Lung (tissue), 12 donors: Measurements from ENCODE around the gene UIMC1. TPM values are rescaled to one million over a fixed set of nuclear protein-coding genes. Genes with fewer than 3 reads are reported as not detected.

Source experiments
- ATAC-seq: fragments of 200-7000 bp; cut with Tn5 transposase; one replicate; pipeline ENCODE4 v1.9.1; 2020; ENCODE audit warnings: moderate number of reproducible peaks; ENCODE audit not compliant: insufficient read depth, low FRiP score
- DNase-seq, 3 donors: peaks; one replicate each; pipeline ENCODE4 v3.0.0-alpha.2; 2013 to 2017
- H3K27ac ChIP-seq, 2 donors: one replicate each; pipeline ENCODE4 v1.5.1; 2013; ENCODE audit warnings: mild to moderate bottlenecking in 2 of 2, moderate library complexity in 2 of 2, control low read depth in 1 of 2, inconsistent platforms in 1 of 2, low read depth in 1 of 2, low read length in 1 of 2
- H3K27me3 ChIP-seq, 3 donors: one replicate each; pipeline ENCODE4 v1.5.1; 2013; ENCODE audit warnings: low read length in 2 of 3; ENCODE audit not compliant: control insufficient read depth in 3 of 3, insufficient read depth in 3 of 3
- H3K36me3 ChIP-seq, 4 donors: one replicate each; pipeline ENCODE4 v1.5.1; 2013; ENCODE audit warnings: low read length in 4 of 4, mild to moderate bottlenecking in 1 of 4, moderate library complexity in 1 of 4; ENCODE audit not compliant: control insufficient read depth in 4 of 4, insufficient read depth in 4 of 4
- H3K4me1 ChIP-seq, 5 donors: one replicate each; pipeline ENCODE4 v1.5.1; 2013; ENCODE audit warnings: low read length in 5 of 5, mild to moderate bottlenecking in 2 of 5, moderate library complexity in 1 of 5; ENCODE audit not compliant: control insufficient read depth in 5 of 5, insufficient read depth in 5 of 5
- H3K4me3 ChIP-seq: one replicate; pipeline ENCODE4 v1.5.1; 2013; ENCODE audit warnings: mild to moderate bottlenecking, control low read depth, moderate library complexity
- H3K9ac ChIP-seq, 2 donors: one replicate each; pipeline ENCODE4 v1.5.1; 2013; ENCODE audit warnings: low read length in 2 of 2, control low read depth in 1 of 2; ENCODE audit not compliant: insufficient read depth in 1 of 2
- H3K9me3 ChIP-seq, 4 donors: one replicate each; pipeline ENCODE4 v1.5.1; 2013; ENCODE audit warnings: low read length in 3 of 4, mild to moderate bottlenecking in 1 of 4, moderate library complexity in 1 of 4; ENCODE audit not compliant: control insufficient read depth in 4 of 4, insufficient read depth in 3 of 4
- CTCF ChIP-seq: IDR thresholded peaks from 2 replicates; pipeline ENCODE4 v1.5.1; 2012; ENCODE audit warnings: mild to moderate bottlenecking; ENCODE audit errors: control extremely low read depth, extremely low read depth
- WGBS, 2 donors: extraction: QIAGEN DNeasy Blood & Tissue Kit; methylation state at CpG; one replicate each; pipeline ENCODE4 v1.1.7; 2013; 5-methylcytosine and 5-hydroxymethylcytosine counted together
- polyA plus RNA-seq, 2 donors: library from polyadenylated mRNA; stranded (reverse); fragments of 200-250 nt; gene quantifications; one replicate each; pipeline ENCODE4 v1.2.1, GENCODE V29; 2013
- total RNA-seq, 2 donors: library from RNA; depleted of rRNA in 1 of 2; stranded (reverse); fragments of >200 nt in 1 of 2; gene quantifications; one replicate each; pipeline ENCODE4 v1.2.1, GENCODE V29; 2014 to 2021
- donor health status: control.
- donor health status: control.
- donor health status: Bipolar disorder and iron deficiency.
- donor health status: healthy.
- donor health status: DM: yes; HTN: yes; CAD: no.

The UIMC1 gene
- total and polyA plus RNA-seq, 4 donors, result 21.6 to 50.8 (median 27.9) TPM

DNA sequence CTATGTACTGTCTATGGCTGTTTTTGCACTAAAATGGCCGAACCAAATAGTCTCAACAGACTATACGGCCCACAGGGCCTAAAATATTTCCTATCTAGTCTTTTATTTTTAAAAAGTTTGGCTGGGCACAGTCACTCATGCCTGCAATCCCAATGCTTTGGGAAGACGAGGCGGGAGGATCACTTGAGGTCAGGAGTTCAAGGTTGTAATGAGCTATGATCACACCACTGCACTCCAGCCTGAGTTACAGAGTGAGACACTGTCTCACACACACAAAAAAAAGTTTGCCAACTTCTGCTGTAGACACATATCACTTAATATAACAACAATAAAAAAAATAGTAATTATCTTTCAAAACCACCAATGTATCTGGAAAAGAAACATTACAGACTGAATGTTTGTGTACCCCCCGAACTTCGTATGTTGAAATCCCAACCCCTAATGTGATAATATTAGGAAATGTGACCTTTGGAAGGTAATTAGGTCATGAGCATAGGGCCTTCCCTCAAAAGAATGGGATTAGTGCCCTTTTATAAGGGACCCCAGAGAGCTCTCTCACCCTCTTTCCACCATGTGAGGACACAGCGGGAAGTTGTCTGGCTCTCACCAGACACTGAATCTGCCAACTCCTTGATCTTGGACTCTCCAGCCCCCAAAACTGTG lies 53.9 kb downstream of the UIMC1 start:
- 91 to 92% methylated on average over 7 of the region's 7 CpGs for WGBS, 2 donors
- Histone ChIP-seq H3K9ac (no peak overlapping the region), H3K36me3 (peaks cover 13 to 38% (median 21%) of the 10 kb centered on the region in 4 donors), H3K27ac (no peak overlapping the region), H3K27me3 (no peaks in the 10 kb centered on the region), H3K4me3 (no peak overlapping the region), H3K9me3 (no peaks in the 10 kb centered on the region), H3K4me1 (peaks cover 0 to 6% (median 0%) of the 10 kb centered on the region in 5 donors)
- ATAC-seq (no peak), DNase-seq (no peak)
- no peak for TF ChIP-seq CTCF

DNA sequence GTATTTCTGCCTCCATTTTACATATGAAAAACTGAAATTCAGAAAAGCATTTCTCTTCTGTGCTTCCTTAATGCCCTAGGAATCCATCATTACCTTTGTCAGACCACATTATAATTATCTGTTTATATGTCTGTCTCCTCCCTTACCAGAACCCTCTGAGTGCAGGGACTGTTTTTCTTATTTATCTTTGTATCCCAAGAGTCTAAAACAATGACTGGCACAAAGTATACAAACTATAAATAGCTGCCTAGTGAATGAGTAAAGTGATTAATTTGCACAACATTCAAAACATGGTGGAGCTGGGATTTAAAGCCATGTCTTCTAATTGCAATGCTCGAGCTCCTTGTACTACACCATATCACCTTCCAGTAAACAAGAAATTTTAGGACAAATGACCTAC lies 58.1 kb downstream of the UIMC1 start:
- peak in 1 of 3 donors; percentile 4 for DNase-seq
- no peak for TF ChIP-seq CTCF
- no peak for ATAC-seq
- Histone ChIP-seq H3K9ac (no peak overlapping the region), H3K27me3 (no peaks in the 10 kb centered on the region), H3K27ac (no peak overlapping the region), H3K4me1 (peaks cover 0 to 9% (median 0%) of the 10 kb centered on the region in 5 donors), H3K9me3 (no peaks in the 10 kb centered on the region), H3K36me3 (peaks cover 8 to 29% (median 12%) of the 10 kb centered on the region in 4 donors), H3K4me3 (no peak overlapping the region)
- WGBS, 2 donors, result 70 to 81% methylated on average over 1 of the region's 1 CpG

- DNase-seq (no peak), ATAC-seq (no peak)
- Histone ChIP-seq H3K4me3 (no peak overlapping the region), H3K27ac (no peak overlapping the region), H3K27me3 (no peaks in the 10 kb centered on the region), H3K9me3 (no peaks in the 10 kb centered on the region), H3K4me1 (peaks cover 0 to 9% (median 0%) of the 10 kb centered on the region in 5 donors), H3K36me3 (peaks cover 8 to 34% (median 15%) of the 10 kb centered on the region in 4 donors), H3K9ac (no peak overlapping the region)
- 75 to 83% methylated on average over 2 of the region's 2 CpGs for WGBS, 2 donors
- no peak for TF ChIP-seq CTCF
Observed at GRCh38 chr5:176947847-176948246, 58.7 kb downstream of the UIMC1 start.

DNA sequence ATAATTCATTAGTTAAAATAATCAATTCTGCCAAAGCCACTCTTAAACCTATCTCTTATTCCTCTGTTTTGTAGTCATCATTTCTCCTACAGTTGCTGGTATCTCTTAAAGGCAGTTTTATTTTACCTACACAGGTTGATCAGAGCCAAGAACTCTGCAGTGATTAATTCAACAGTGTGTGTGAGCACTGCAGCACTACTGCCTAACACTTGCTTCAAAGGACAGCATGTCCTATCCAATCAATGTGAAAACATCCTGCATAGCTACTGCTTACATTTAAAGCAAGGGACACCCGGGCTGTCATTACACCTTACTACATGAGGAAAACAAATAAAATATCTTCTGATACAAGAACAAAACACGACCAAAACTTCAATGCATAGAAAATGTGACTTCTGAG lies 62.3 kb downstream of the UIMC1 start:
- H3K27me3 ChIP-seq, result no peaks in the 10 kb centered on the region
- no peak for TF ChIP-seq CTCF
- 61 to 78% methylated on average over 2 of the region's 2 CpGs for WGBS, 2 donors
- DNase-seq (no peak), ATAC-seq (no peak)
- no peaks in the 10 kb centered on the region for H3K9me3 ChIP-seq
- H3K4me3 ChIP-seq, result no peak overlapping the region
- no peak overlapping the region for H3K27ac ChIP-seq
- peaks cover 8 to 30% (median 17%) of the 10 kb centered on the region in 4 donors for H3K36me3 ChIP-seq
- H3K4me1 ChIP-seq, result peaks cover 0 to 9% (median 0%) of the 10 kb centered on the region in 5 donors
- H3K9ac ChIP-seq, result no peak overlapping the region
